Chondrocyte (in vitro differentiated cells): Measurements from ENCODE around the gene GPR162. TPM values are rescaled to one million over a fixed set of nuclear protein-coding genes. Genes with fewer than 3 reads are reported as not detected.

Experiments used
- DNase-seq: peaks from one replicate; pipeline ENCODE4 v3.0.0; 2021; ENCODE audit warnings: mixed read lengths, low spot score
- H3K27ac Mint-ChIP-seq: one replicate; pipeline ENCODE4 v1.8.0; 2021; ENCODE audit warnings: mild to moderate bottlenecking, moderate library complexity, mixed read lengths; ENCODE audit not compliant: unreplicated experiment
- H3K27me3 Mint-ChIP-seq: 2 replicates; pipeline ENCODE4 v1.8.0; 2021; ENCODE audit warnings: low read depth, mixed read lengths
- H3K36me3 Mint-ChIP-seq: 2 replicates; pipeline ENCODE4 v1.8.0; 2021; ENCODE audit warnings: low read depth, mixed read lengths
- H3K4me1 Mint-ChIP-seq: 2 replicates; pipeline ENCODE4 v1.8.0; 2021; ENCODE audit warnings: low read depth, mild to moderate bottlenecking, mixed read lengths
- H3K4me3 Mint-ChIP-seq: one replicate; pipeline ENCODE4 v1.8.0; 2021; ENCODE audit warnings: mild to moderate bottlenecking, moderate library complexity, mixed read lengths; ENCODE audit not compliant: unreplicated experiment
- H3K9me3 Mint-ChIP-seq: 2 replicates; pipeline ENCODE4 v1.8.0; 2021; ENCODE audit warnings: low read depth, mixed read lengths
- CTCF ChIP-seq: fragments of 200-600 bp; sonication (generic); IDR thresholded peaks from 2 replicates; pipeline ENCODE4 v1.5.0; 2021; ENCODE audit warnings: antibody characterized with exemption, mild to moderate bottlenecking, moderate library complexity
- total RNA-seq: library from RNA; stranded (reverse); gene quantifications from 3 replicates; pipeline ENCODE4 v1.2.1, GENCODE V29; 2021

GPR162 gene
- total RNA-seq, 1 donor from 2014 or later = 4.2 TPM

- H3K27ac Mint-ChIP-seq = peak overlapping the region; percentile 78
- no peak for DNase-seq
Measured at GRCh38 chr12:6849976-6850560, 28.4 kb downstream of the GPR162 start.

DNA sequence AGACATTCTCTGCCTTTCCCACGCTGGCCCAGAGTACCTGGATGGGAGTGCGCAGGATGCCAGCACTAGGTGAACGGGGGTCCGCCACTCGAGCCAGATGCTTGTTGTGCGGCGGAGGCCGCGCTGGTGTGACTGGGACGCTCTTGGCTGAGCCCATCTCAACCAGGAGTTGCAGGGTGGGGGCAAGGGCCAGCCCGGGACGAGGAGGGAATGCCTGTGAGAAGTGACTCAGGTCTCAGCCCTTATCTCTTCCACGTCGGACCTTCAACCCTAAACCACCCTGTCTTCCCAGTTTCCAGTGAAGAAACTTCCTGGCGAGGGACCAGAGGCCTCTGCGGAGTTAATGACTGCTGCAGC, 29.2 kb downstream of the GPR162 start:
- Mint-ChIP-seq H3K36me3 (peaks cover 19% of the 10 kb centered on the region), H3K4me3 (peak overlapping the region; percentile 94), H3K9me3 (no peaks in the 10 kb centered on the region), H3K27me3 (no peaks in the 10 kb centered on the region), H3K4me1 (peaks cover 37% of the 10 kb centered on the region), H3K27ac (peak overlapping the region; percentile 99)
- TF ChIP-seq CTCF = no peak
- DNase-seq = no peak

More at GRCh38 chr12:6849976-6850560, 28.4 kb downstream of the GPR162 start:
- Mint-ChIP-seq H3K4me3 (peak overlapping the region; percentile 94), H3K36me3 (peaks cover 21% of the 10 kb centered on the region), H3K27me3 (no peaks in the 10 kb centered on the region), H3K4me1 (peaks cover 37% of the 10 kb centered on the region), H3K9me3 (no peaks in the 10 kb centered on the region)
- no peak for TF ChIP-seq CTCF

- Mint-ChIP-seq H3K27ac (peak within 1 kb of the TSS; percentile 99), H3K9me3 (no peaks in the 10 kb centered on the region), H3K27me3 (no peaks in the 10 kb centered on the region), H3K4me3 (peak within 1 kb of the TSS; percentile 94), H3K4me1 (peaks cover 37% of the 10 kb centered on the region), H3K36me3 (peaks cover 17% of the 10 kb centered on the region)
- TF ChIP-seq CTCF = no peak
- DNase-seq = no peak
Measured at GRCh38 chr12:6851153-6851920, 29.7 kb downstream of the GPR162 start, which contains the start of gene CDCA3. CDCA3 (minus strand) TSS chr12:6851286; CDS start chr12:6850952, 334 bp downstream.

DNA sequence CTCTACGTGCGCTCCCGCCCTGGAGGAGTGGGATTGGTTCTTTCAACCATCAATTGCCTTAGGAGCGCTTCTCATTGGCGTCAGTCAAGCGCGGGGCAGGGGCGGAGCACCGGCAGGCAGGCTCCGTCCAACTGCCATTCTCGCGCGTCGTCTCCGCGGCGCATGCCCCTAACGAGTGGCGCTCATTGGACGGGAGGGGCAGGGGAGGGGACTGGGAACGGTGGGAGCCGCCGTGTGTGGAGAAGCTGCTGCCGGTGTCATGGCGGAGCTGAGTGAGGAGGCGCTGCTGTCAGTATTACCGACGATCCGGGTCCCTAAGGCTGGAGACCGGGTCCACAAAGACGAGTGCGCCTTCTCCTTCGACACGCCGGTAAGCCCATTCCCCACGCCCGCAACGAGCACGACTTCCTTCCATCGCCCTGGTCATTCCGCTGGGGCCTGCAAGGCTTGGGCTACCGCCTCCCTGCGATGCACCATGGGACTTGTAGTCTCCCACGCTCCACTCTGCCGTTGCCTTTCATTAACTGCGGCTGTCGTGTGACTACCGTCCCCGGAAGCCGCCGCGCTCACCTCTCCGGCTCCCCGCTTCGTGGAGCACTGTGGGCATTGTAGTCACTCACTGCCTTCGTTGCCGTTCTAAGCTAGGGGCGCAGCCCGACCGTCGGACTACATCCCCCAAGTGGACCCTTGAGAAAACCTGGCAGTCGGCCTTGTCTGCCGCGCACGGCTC, 30.5 kb downstream of the GPR162 start, which contains the start of gene USP5:
TSS of gene USP5 (plus strand) at position 230 of the 730 bp plus-strand sequence. CDS start at position 260, 30 bp downstream.
- peaks cover 16% of the 10 kb centered on the region for H3K36me3 Mint-ChIP-seq
- no peaks in the 10 kb centered on the region for H3K27me3 Mint-ChIP-seq
- H3K9me3 Mint-ChIP-seq = no peaks in the 10 kb centered on the region
- H3K4me1 Mint-ChIP-seq = peaks cover 37% of the 10 kb centered on the region
- H3K4me3 Mint-ChIP-seq = peak within 1 kb of the TSS; percentile 94
- peak; percentile 100 for DNase-seq
- peak within 1 kb of the TSS; percentile 99 for H3K27ac Mint-ChIP-seq
- no peak for TF ChIP-seq CTCF
